Sigmoid colon (tissue), 4 donors: ENCODE measurements around the gene GRIN2A.

Experiments used
- EP300 ChIP-seq, 4 donors: sonication (generic); formaldehyde crosslinking; IDR thresholded peaks; one replicate each; pipeline ENCODE4 v1.6.1; 2017; ENCODE audit warnings: antibody characterized with exemption in 4 of 4
- POLR2A ChIP-seq, 2 donors: fragments of 450-650 bp; IDR thresholded peaks; one replicate each; pipeline ENCODE4 v1.6.1; 2016; ENCODE audit warnings: antibody characterized with exemption in 2 of 2, mild to moderate bottlenecking in 2 of 2, moderate library complexity in 2 of 2
- POLR2AphosphoS5 ChIP-seq, 4 donors: sonication (generic); formaldehyde crosslinking; IDR thresholded peaks; one replicate each; pipeline ENCODE4 v1.6.1; 2017; ENCODE audit warnings: antibody characterized with exemption in 4 of 4
- TF ChIP-seq, protein P1 (sequence below), 4 experiments: fragments of 450-650 bp in 3 of 4; fragments of 200-600 bp in 1 of 4; IDR thresholded peaks; one replicate each; pipeline ENCODE4 v1.5.1; 2016 to 2019; ENCODE audit warnings: antibody characterized with exemption in 4 of 4, mild to moderate bottlenecking in 3 of 4, moderate library complexity in 2 of 4

DNA sequence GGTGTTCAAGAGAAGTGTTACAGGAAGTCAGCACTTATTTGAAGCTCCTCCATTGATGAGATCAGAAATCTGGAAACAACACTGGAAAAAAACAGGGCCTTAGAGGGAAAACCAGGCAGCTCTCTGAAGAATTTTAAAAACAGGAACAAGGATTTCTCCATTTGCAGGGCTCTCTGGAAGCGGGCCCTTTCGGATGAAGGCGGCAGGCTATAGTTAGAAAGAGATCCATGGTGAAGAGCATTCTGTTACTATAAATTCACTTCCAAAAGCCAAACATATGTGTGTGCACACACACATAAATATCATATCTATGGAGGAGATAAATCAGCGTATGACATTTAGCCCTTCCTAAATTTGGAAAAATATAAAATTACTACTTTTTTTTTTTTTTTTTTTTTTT lies 42.6 kb upstream of the GRIN2A start:
- TF ChIP-seq, protein P1, sequence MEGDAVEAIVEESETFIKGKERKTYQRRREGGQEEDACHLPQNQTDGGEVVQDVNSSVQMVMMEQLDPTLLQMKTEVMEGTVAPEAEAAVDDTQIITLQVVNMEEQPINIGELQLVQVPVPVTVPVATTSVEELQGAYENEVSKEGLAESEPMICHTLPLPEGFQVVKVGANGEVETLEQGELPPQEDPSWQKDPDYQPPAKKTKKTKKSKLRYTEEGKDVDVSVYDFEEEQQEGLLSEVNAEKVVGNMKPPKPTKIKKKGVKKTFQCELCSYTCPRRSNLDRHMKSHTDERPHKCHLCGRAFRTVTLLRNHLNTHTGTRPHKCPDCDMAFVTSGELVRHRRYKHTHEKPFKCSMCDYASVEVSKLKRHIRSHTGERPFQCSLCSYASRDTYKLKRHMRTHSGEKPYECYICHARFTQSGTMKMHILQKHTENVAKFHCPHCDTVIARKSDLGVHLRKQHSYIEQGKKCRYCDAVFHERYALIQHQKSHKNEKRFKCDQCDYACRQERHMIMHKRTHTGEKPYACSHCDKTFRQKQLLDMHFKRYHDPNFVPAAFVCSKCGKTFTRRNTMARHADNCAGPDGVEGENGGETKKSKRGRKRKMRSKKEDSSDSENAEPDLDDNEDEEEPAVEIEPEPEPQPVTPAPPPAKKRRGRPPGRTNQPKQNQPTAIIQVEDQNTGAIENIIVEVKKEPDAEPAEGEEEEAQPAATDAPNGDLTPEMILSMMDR (IDR thresholded peaks at IDR 0.05), result no peak
- TF ChIP-seq POLR2AphosphoS5 (IDR thresholded peaks at IDR 0.05) (no peak), EP300 (IDR thresholded peaks at IDR 0.05) (no peak), POLR2A (IDR thresholded peaks at IDR 0.05) (no peak)
